GM21423 (cell line): Measurements from ENCODE around the gene INPP4B.

Source experiments
- ATAC-seq: cut with Tn5 transposase; IDR thresholded peaks from one replicate; pipeline ENCODE4 v1.9.1; 2021; ENCODE audit warnings: mild to moderate bottlenecking, moderate library complexity; ENCODE audit not compliant: unreplicated experiment

The INPP4B gene

DNA sequence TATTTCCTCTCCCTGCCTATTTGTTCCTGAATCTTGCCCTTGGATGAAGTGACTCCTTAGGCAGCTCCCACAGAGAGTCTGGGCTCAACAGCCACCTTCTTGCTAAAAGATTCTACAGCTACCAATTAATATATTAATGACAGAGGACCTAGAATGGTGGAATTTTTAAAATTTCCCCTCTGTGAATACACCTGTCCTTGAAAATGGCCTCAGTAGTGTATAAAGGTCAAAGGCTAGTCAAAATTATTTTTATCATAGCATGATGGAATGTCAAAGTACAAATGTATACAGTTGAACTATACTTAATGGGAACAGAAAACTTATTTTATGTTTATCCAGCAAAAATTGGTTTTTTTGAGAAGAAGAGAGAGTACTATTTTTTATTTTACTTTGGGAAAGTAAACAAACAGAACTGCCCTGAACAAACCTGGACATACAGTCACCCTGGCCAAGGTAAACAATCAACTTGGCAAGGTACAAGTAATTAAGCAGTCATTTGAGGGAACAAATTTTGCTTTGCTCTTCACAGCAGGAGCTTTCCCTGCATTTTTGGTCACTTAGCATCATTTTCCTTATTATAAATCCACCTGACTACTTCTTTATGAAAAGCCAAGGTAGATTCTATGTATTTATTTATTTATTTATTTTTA, 250.8 kb downstream of the INPP4B start:
- ATAC-seq: no peak

GRCh38 chr4:142585411-142585810, 260.7 kb downstream of the INPP4B start:
- no peak for ATAC-seq

- ATAC-seq: no peak
Measured at GRCh38 chr4:142583708-142584107, 262.4 kb downstream of the INPP4B start.

DNA sequence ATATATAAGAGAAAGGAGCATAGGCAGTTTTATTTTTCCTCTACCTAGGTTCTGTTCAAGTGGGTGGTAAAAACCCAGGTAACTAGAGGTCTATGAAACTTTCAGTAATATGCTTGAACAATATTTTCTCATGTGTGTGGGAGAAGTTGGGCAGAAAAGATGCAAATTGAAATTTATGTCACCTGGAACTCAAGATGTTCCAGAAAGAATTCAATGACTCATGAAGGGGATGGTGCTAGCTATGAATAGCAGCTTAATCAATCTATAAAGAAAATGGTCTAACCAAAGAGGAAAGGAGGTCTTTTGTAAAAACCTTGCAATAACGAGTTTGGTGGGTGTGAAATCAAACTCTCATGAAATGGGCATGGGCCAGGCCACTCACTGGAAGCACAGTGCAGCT, 263.8 kb downstream of the INPP4B start:
- no peak for ATAC-seq

DNA sequence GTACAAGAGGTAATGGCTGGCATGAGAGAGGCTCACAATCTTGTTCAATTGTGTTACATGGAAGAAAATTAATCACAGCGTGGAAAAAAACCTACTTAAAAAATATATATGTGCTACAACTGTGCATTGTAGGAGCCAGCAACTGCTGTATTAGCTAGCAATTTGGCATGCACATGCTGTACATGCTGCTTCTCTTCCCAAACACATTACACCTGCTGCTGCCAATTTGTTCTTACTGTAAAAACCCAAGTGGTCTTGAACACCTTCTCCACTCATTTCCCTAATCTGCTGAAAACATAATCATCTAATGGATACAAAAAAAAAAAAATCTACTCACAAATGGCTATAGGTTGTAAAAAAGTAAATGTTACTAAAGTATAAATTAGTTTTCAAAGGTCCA, 264.2 kb downstream of the INPP4B start:
- no peak for ATAC-seq

- ATAC-seq: no peak
Measured at GRCh38 chr4:142579443-142579842, 266.7 kb downstream of the INPP4B start.

- no peak for ATAC-seq
Measured at GRCh38 chr4:142574306-142574705, 271.8 kb downstream of the INPP4B start.

DNA sequence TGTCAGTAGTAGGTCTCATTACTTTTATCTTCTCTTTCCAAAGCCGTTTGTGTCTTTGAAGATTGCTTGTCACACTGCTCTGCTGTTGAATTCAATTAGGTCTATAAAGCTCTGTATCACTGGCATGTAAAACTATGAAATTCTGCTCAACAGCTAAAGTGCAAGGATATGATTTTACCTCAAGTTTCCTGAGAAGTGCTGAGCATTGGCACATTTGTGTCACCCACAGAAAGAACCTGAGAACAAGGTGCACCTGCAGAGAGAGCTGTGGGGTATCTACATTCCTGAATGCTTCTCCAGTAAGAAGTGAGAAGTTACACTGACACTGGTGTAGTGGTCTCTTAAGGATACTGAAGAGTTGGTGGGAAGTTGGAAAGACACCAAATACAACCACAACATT, 274.0 kb downstream of the INPP4B start:
- ATAC-seq: no peak

GRCh38 chr4:142567620-142568451, 278.3 kb downstream of the INPP4B start:
- ATAC-seq: no peak

DNA sequence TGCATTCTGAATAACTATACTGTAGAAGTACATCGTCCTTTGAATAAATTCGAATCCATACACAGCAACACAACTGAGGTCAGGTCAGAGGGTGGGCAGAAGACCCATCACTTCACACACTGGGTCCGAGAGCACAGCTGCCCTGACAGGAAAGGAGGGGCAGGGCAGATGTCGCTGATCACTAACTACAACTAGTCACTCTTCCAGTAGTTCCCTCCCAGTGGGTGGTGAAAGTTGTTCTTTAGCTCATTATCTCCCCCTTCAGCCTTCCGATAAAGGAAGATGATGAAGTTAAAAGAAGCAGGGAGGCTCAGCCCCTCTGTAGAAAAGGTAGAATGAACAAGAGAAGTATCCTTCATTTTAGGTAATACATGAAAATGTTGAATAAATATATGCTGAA, 278.9 kb downstream of the INPP4B start:
- no peak for ATAC-seq

DNA sequence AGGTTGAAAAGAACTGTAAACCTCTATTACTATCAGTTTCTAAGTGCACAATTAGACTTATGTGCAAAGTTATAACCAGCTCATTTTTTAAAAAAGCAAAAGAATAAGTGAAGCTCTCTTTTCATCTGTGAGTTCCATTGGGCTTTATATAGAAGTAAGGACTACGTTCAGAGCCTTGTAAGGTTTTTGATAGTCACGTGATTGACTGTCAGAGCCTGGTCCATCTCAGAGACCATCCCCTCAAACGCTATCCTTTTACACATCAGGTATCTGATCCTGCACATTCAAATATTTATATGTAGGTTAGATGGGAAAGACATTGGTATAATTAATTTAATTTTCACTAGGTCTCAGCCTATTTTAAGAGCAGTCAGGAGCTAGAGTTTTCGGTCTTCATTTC, 279.3 kb downstream of the INPP4B start:
- ATAC-seq: no peak

GRCh38 chr4:142566243-142566642, 279.9 kb downstream of the INPP4B start:
- no peak for ATAC-seq

DNA sequence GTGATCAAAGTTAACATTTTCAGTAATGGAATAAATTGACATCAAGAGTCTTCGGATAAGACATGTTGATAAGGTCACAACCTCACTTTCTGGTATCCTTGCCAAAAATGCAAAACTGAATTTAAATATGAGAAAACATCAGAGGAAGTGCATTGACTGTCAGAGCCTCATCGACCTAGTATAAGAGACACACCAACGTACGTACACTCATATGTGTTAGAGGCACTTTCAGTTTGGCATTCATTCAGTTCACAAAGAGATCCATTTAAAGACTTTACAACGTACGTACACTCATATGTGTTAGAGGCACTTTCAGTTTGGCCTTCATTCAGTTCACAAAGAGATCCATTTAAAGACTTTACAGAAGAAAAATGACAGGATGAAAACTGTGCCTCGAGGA, 280.3 kb downstream of the INPP4B start:
- no peak for ATAC-seq

GRCh38 chr4:142563682-142564291, 282.3 kb downstream of the INPP4B start:
- ATAC-seq: no peak

GRCh38 chr4:142559986-142560385, 286.1 kb downstream of the INPP4B start:
- ATAC-seq: no peak

DNA sequence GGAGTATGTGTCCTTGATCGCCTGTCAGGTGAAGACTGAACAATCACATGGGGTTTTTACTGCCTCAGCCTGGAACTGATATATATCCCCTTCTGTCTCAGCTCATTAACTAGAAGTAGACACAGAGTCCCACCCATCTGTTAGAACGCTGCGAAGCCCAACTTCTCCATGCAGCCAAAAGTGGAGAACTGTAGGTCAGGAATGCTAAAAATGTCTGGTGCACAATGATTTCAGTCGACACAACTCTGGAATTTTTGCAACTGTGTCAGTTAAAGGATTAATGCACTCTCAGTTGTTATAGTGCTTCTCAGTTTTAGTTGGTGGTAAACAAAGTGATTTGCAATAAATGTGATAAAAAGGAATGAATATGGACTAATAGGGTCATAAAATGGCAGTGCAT, 287.2 kb downstream of the INPP4B start:
- ATAC-seq: no peak

- ATAC-seq: no peak
Measured at GRCh38 chr4:142557239-142557801, 288.8 kb downstream of the INPP4B start.

GRCh38 chr4:142556570-142557238, 289.4 kb downstream of the INPP4B start:
- no peak for ATAC-seq

DNA sequence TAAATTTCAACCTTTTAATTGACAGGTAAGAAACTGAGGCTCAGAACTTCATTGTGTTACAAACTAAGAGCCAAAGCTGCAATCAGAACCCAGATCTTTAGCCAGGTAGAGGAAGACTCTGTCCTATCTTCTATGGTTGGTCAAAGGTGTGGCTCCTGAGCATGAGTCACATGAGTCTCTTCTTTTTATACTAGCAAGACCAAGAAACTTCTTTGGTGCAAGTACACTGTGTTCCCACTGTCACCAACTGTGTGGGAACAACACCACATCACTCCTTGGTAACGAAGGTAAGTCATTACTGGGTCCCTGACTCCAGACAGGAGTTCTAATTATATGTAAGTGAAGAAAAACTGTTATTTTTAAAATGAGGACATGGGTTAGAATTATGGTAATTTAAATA, 290.1 kb downstream of the INPP4B start:
- no peak for ATAC-seq

DNA sequence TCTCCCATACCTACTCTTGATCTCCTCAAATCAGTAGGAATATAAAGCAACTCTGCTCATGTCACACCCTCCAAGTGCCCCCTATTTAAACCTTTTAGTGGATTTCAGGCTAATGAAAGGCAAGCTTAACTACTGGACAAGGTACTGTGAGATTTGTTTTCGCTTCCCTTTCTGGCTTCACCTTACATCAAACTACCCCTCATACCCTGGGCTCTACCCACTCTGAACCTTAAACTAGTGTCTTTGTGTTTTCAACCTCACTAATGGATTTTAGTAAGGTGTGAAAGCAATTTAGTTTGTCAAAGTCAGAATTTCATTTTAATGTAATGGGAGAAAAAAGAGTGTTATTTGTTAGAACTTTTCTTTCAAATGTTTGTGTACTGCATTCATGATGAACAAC, 291.7 kb downstream of the INPP4B start:
- no peak for ATAC-seq
